ENCODE data around the gene CIDEA.
"Not testable (repeated sequence)": the region's sequence is repeated elsewhere in the genome, so short reads cannot be mapped to it uniquely, and the experiment has no call there.

- TF ChIP-seq, protein P1, sequence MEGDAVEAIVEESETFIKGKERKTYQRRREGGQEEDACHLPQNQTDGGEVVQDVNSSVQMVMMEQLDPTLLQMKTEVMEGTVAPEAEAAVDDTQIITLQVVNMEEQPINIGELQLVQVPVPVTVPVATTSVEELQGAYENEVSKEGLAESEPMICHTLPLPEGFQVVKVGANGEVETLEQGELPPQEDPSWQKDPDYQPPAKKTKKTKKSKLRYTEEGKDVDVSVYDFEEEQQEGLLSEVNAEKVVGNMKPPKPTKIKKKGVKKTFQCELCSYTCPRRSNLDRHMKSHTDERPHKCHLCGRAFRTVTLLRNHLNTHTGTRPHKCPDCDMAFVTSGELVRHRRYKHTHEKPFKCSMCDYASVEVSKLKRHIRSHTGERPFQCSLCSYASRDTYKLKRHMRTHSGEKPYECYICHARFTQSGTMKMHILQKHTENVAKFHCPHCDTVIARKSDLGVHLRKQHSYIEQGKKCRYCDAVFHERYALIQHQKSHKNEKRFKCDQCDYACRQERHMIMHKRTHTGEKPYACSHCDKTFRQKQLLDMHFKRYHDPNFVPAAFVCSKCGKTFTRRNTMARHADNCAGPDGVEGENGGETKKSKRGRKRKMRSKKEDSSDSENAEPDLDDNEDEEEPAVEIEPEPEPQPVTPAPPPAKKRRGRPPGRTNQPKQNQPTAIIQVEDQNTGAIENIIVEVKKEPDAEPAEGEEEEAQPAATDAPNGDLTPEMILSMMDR (IDR thresholded peaks at IDR 0.05): not testable (repeated sequence)
- TF ChIP-seq POLR2A (IDR thresholded peaks at IDR 0.05): not testable (repeated sequence)
Measured at GRCh38 chr18:12228308-12228707, 25.9 kb upstream of the CIDEA start.

Data from lower leg skin (tissue), 3 donors.